Stimulated activated CD8-positive, alpha-beta memory T cell treated with anti-CD3 and anti-CD28 coated beads, Interleukin-2, amount 100 ng/mL, for 1 hour (primary cell): ENCODE measurements around the gene DVL2.

ENCODE experiments used
- DNase-seq, 2 donors: peaks; one replicate each; pipeline ENCODE4 v3.0.0-alpha.2; 2020; ENCODE audit warnings: low read depth in 2 of 2

The DVL2 gene

DNA sequence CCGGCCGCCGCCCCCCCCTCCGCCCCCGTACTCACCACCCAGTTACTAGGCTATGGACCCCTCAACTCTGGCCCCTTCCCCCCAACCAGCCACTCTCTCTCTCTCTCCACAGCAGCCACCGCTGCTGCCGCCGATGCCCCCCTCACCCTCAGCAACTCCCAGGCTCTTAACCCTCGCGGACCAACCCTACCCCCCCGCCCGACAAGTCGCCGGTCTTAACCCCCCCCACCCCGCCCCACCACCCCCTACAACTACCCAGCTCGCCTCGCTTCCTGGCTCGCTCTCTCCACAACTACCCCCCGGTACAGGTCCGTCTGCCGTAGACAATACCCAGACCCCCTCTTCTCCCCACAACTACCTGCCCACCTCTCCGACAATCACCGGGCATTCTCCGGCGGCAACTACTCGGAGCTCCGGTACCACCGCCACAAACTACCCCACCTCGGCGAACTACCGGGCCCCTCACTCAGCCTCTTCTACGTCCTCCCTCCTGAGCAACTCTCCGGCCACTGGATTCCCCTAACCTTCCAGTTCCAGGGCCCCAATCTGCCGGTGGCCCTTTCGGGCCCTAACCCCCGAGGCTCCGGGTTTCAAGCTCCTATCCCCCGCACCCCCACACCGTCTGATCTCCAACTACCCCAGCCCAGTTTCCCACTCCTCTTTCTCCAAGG is 4.2 kb upstream of the DVL2 start:
- no peak for DNase-seq

DNA sequence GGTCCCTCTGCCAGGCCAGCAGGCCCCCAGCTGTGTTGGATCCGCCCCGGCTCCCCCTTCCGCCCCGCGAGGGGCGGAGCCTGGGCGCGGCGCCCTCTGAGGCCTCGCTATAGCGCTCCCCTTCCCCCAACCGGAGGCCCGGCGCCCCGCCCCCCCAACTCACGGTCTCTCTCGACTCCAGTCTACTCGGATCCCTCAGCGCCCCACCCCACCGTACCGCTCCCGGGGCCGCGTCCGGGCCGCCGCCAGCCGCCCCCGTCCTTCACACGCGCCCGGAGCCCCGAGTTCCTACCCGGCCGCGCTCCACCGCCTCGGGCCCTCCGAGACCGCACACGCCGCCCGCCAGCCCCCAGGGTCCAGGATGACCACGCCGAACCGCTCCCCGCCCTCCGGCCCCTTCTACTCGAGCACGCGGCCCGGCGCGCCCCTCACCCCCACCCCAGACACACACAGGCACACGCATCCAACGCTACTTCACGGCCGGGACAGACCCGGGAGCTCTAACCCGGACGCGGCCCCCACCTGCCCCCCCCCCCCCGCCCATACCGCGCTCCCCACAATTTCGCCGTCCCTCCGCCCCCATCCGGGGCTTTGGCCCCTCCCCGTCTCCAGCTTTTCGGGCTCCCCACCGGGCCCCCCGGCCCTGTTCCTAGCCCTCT is 3.6 kb upstream of the DVL2 start:
- peak; percentile 59 to 75 for DNase-seq

DNA sequence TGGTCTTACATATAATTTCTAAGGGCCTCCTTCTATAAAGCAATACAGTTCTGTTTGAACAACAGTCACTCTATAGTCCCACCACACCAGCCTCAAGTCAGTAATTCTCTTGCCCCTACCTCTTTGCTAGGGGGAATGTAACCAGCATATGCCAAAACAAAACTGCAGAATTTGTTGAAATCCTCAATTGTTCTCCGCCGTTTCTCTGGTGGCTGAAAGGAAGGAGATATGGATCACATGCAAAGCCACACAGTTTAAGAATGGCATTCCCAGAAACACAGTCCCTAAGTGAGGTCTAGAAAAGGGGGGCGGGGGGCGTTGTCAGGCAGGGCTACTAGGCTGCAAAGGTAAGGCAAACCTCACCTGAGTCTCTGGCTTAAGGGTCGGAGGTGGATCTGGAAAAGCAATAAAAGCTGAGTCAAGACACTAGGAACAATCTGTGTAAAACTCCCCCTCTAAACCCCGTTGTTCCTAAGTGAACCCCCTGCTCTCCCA is 3.0 kb upstream of the DVL2 start:
- DNase-seq, result no peak

DNA sequence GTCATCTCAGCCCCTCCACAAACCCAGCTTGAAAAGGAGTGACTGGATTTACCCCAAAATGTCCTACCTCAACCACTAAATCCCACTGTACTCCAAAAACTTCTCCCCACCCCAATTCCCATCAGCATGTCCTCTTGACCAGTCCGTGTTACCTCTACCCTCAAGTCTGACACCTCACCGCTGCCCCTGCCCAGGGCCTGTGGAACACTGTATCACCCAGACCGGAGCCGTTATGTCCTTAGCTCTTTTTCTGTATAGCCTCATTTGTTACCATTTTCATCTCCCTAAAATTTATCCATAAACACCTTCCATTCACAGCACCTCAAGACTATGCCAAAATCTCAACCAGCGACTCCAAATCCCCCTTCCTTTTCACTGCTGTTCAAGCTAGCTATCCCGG is 2.5 kb upstream of the DVL2 start:
- DNase-seq, result no peak

DNA sequence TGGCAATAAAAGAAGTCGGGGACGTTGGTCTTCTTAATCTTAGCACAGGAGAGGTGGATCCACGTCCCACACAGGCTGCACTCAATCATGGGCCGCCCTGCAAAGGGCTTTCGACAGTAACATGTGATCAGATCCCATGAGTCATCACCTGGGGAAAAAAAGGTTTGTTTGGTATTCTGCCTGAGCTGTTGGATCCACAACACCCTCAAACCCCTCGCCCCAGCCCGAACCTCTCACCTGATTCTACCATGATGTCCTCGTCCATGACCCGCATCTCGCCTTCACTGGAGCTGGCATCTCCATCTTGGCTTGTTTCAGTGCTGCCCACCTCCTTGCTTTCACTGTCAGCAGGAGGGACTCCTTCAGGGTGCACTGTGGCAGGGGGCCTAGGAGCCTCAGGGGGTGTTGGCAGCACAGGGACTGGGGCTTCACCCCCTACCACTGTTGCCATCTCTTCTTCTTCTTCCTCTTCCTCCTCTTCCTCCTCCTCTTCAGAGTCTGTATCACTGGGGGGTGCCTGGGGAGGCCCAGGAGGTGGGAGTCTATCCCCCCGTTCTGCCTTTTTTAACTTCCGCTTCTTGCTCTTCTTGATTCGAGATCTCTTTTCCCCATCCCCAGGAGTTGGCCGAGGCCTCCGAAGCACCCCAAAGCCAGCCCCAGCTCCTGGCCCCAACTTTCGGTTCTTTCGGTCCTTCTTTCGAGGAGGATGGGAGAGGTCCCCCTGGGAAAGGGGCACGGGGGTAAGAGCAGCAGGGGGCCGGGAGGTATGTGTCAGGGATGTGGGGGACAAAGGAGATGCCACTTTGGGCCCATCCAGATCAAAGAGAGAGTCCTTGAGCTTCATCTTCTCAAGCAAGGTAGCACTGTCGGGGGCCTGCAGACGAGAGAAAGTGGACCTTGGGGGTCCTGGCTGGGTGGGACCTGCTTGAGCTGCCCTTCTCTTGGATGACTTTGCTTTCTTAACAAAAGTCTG is 1.7 kb upstream of the DVL2 start:
- no peak for DNase-seq

DNA sequence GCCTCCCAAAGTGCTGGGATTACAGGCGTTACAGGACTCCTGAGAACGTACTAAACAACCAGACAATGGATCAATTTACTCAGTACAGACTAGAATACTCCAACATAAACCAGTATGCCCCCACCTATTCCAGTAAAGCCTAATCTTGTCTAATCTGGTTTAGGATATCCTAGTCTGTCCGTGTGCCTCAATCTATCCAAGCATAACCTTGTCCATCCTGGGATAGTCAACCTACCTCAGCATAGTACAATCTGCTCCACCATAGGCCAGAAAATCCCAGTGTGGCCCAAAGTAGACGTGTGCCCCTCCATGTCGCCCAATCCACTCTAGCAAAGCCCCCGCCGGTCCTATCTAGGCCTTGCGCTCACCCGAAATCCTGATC is 625 bp downstream of the DVL2 start:
- DNase-seq, result no peak

DNA sequence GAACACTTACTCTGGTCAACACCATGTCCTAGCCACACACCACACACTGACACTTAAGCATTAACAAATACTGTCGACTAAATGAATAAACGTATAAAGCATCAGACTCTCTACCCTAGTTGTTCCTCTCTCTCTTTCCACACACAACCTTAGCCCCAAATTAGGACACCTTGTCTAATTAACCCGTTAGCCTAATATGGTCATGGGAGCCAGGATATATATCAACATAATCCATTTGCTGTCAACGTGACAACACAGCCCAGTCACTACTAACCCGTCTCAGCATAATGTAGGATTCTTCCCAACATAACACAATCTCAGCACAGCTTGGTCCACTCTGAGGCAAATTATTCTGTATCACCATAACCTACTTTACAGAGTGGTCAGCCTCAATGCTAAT is 2.2 kb downstream of the DVL2 start:
- DNase-seq, result no peak

DNA sequence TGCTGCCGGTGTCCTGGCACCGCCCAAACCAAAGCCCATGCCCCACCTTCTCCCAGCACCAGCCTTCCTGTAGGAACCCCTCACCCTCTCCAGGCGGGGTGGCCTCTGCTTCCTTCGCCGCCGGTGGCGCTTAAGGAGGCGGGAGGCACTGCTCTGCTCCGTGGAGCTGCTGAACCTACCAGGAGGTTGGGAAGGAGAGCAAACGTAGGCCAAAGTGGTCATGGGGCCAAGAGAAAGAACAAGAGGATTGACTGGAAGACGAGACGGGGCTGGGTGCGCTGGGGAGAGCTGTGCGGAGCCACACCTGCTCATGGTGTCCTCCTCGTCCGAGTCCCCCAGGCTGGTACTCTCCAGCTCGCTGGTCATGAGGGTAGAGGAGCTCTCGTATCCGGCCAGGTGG is 4.8 kb downstream of the DVL2 start:
- DNase-seq, result no peak

DNA sequence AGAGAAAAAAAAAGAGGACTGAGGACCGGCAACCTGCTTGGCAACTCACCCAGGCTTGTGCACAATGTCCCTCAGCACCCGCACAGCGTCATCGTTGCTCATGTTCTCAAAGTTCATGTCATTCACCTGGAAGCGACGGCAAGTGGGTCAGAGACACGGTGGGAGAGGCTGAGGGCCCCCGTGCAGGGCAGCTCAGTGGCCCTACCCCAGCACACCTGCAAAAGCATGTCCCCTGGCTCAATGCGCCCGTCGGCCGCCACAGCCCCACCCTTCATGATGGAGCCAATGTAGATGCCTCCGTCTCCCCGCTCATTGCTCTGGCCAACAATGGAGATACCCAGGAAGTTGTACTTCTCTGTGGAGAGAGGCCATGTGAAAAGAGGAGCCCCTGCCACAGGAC is 5.4 kb downstream of the DVL2 start:
- no peak for DNase-seq

DNA sequence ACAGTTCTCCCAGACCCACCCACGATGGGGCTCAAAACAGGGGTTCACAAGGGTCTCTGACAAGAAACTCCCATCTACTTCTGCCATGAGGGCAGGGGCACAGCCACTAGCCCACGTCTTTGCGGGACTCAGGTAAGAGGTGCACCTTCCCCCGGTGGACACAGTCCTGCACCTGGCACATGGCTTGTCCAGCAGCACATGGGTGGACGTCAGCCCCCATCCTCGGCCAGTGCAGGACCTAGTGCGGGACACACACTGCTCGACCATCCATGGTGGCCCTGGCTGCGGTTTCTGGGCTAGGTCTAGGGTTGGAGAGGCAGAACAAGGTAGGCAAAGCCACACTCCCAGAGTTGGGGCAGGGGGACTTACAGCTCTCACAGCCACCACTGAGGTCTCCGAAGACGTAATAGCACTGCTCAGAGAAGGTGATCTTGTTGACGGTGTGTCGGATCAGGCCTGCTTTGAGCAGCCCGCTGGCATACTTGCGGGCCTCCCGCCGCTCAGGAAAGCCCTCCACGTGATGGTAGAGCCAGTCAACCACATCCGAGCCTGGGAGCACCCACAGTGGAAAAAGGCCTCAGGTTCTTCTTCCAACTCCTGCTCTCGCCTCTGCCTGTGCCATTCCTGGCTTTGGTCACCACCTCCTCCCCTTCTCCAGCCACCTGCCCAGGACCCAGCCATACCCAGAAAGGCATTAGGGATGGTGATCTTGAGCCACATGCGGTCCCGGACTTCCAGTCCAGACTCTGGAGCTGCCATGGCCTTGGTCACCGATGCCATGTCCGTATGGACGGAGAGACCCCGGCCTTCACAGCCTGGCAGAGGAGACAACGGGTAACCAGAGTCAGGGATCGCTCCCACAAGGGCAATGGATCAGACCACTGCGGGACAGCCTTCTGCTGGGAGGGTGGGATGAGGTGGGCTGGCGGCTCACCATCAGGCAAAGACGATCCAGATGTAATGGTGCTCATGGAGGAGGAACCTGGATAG is 7.3 kb downstream of the DVL2 start:
- DNase-seq, result no peak

DNA sequence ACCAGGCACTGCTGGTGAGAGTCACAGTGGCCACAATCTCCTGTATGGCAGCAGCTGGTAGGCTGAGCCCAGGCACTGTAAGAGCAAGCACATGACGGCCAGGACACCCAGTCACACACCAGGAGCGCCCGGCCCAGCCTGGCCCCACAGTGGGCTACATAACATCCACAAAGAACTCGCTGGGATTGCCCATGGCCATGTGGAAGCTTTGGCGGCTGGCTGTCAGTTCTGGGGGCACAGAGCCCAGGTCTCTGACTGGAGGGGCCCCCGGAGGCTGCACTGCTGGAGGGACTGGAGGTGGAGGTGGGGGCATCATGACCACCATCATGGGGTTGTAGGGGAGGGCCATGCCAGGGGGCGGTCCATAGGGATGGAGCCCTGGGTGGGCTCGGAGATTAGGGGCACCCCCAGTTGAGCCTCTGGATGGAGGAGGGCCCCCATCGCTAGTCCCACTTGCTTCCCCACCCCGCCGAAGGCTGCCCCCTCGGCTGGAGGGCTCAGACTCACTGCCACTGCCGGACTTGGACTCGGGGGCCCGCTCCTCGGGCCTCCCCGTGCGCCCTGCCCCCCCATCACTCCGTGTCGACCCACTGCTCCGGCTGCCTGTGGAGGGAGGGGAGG is 8.5 kb downstream of the DVL2 start:
- DNase-seq, result no peak

DNA sequence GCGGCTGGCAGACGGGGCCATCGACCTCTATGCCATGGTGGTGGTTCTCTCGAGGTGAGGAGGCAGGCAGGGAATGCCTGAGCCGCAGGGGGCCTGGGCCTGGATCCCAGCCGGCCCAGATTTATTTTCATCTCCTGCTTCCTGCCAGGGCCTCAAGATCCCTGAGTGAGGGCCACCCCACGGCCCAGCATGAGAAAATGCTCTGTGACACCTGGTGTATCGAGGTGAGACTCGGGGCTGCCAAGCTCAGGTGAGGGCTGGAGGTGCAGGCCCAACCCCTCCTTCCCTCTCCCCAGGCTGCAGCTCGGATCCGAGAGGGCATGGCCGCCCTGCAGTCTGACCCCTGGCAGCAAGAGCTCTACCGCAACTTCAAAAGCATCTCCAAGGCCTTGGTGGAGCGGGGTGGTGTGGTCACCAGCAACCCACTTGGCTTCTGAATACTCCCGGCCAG is 9.6 kb downstream of the DVL2 start:
- DNase-seq, result no peak

DNA sequence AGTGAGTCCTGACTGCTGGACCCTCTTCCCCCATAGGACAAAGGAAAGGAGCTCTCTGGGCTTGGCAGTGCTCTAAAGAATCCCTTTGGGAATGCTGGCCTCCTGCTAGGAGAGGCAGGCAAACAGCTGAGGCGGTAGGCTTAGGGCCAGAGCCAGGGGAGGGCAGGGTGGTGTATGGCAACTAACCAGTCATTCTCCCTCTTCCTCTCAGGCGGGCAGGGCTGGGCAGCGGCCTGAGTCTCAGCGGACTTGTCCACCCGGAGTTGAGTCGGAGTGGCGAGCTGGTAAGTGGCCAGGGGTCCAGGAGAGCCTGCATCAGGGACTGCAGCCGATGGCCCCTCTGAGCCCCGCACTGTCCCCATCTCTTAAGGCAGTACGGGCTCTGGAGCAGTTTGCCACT is 10.2 kb downstream of the DVL2 start:
- no peak for DNase-seq

DNA sequence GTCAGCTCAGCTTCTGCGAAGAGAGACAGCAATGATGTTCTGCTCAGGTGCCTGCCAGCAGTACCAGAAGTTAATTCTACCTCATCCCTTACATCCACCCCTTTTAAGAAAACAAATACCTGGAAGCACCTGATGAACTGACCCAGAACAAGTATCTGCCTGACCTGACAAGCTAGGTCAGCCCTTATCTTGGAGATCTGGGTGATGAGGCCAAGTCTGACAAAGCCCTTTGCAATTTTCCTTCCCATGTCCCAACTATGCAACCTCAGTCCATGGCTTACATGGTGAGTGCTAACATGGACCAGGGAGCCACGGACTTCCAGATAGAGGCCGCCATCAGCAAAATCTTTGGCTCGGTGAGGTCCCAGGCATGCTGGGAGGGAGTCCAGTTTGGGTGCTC is 10.9 kb downstream of the DVL2 start:
- DNase-seq, result no peak

DNA sequence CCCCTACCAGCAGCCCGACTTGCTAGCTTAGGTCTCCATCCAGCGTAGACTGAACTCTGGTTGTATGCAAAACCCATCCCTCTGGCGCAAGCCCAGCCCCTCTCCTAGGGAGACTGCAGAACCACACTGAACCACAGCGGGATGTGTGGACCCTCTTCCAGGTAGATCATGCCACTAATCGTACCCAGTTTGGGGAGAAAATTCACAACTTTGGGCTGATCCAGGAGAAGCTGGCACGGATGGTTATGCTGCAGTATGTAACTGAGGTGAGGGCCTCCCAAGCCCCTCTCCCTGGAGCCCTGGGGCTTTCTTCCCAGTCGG is 11.4 kb downstream of the DVL2 start:
- DNase-seq, result no peak

DNA sequence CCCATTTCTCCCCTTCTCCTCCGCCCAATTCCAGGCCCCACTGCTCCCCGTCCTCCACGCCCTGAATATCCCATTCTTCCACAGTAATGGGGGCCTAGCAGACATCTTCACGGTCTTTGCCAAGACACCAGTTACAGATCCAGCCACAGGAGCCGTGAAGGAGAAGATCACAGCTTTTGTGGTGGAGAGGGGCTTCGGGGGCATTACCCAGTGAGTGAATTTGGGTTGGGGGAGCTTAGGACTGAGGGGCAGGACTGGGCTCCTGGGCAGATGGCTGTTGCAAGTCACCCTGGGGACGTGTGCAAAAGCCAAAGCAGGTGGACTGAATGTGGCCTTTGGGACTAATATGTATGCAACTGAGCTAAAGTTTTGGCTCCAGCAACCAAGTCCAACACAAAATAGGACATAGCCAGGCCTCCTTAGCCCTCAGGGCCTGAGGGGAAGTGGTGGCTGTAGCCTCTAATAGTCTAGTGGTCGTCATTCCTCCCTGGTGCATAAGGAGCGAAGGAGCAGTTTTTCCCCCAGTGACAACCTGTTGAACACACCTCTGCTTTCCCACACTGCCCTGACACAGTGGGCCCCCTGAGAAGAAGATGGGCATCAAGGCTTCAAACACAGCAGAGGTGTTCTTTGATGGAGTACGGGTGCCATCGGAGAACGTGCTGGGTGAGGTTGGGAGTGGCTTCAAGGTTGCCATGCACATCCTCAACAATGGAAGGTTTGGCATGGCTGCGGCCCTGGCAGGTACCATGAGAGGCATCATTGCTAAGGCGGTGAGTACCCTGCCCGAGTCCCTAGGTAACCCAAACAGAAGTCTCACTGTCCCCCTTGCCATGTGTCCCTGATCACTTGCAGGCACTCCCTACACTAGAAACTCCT is 12.0 kb downstream of the DVL2 start:
- no peak for DNase-seq

DNA sequence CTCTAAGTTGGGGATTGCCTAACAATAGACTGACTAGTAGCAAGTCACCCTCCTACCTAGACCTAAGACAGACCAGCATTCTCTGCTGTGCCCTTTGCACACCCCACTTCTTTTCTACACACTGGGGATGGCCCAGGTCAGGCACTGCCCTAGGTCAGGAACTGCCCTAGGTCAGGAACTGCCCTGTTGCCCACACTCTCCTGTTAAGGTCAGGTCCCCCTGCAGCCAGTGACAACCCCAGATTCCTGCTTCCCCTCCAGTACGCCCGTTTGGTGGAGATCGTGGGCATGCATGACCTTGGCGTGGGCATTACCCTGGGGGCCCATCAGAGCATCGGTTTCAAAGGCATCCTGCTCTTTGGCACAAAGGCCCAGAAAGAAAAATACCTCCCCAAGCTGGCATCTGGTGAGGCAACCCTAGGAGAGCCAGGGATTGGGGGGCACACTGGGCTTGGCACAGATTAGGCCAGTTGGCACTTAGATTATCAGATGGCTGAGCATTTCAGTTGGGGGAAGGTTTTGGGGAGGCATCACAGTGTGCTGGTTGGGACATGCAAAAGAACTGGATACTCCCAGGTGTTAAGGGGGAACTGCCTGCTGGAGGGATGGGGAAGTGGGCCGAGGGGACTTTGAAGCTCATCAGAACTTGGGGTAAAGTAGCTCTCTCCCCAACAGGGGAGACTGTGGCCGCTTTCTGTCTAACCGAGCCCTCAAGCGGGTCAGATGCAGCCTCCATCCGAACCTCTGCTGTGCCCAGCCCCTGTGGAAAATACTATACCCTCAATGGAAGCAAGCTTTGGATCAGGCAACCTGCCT is 12.8 kb downstream of the DVL2 start:
- no peak for DNase-seq

DNA sequence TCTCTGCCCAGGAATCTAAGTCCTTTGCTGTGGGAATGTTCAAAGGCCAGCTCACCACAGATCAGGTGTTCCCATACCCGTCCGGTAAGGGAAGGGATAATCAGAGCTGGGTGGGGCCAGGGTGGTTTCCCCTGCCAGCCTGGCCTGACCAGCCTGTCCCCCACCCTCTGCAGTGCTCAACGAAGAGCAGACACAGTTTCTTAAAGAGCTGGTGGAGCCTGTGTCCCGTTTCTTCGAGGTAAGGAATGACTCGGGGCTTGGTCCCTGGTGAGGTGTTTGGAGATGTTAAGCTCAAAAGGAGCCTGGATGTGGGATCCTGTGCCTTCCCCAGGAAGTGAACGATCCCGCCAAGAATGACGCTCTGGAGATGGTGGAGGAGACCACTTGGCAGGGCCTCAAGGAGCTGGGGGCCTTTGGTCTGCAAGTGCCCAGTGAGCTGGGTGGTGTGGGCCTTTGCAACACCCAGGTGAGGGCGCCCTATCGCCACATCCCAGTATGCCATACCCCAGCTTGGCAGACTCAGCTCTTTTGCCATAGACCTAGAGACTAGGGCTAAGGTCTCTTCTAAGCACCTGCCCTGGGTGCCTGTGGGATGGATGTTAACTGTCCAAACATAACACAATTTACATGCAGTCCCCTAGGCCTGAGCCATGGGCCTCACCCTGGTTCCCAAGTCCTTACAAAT is 13.6 kb downstream of the DVL2 start:
- DNase-seq, result peak in 1 of 2 donors; percentile 43
